C4-2B (cell line): ENCODE results near the gene SLC6A11.

ENCODE experiments used
- ZFX ChIP-seq: fragments of 450-650 bp; IDR thresholded peaks from 2 replicates; pipeline ENCODE4 v1.6.1; 2017
- TF ChIP-seq, protein P1 (sequence below): fragments of 450-650 bp; conservative IDR thresholded peaks from 2 replicates; pipeline ENCODE4 v1.5.1; 2017; ENCODE audit warnings: mild to moderate bottlenecking

DNA sequence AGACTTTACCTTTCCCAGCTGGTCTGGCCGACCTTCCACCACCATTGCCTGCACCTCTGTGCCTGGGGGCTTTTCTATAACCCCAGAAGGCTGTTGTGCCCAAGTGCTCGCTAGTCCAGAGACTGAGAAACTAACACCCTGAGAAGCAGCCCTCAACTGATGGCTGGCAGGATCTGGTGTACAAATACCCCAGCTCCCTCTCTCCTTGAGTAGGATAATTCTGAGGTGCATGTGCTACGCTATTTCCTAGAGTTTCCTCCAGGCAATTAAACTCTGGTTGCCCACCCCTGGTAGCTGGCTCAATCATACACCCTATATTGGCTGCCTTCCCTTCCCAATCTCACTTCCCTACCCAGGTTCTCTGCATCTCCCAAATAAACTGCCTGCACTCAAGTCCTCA lies 165.0 kb downstream of the SLC6A11 start:
- TF ChIP-seq, protein P1, sequence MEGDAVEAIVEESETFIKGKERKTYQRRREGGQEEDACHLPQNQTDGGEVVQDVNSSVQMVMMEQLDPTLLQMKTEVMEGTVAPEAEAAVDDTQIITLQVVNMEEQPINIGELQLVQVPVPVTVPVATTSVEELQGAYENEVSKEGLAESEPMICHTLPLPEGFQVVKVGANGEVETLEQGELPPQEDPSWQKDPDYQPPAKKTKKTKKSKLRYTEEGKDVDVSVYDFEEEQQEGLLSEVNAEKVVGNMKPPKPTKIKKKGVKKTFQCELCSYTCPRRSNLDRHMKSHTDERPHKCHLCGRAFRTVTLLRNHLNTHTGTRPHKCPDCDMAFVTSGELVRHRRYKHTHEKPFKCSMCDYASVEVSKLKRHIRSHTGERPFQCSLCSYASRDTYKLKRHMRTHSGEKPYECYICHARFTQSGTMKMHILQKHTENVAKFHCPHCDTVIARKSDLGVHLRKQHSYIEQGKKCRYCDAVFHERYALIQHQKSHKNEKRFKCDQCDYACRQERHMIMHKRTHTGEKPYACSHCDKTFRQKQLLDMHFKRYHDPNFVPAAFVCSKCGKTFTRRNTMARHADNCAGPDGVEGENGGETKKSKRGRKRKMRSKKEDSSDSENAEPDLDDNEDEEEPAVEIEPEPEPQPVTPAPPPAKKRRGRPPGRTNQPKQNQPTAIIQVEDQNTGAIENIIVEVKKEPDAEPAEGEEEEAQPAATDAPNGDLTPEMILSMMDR = no peak
- no peak for TF ChIP-seq ZFX
